Suprapubic skin (tissue), 4 donors: ENCODE data around the gene PDE4D.

Experiments
- EP300 ChIP-seq: sonication (generic); formaldehyde crosslinking; IDR thresholded peaks from one replicate; pipeline ENCODE4 v1.6.1; 2017; ENCODE audit warnings: antibody characterized with exemption
- POLR2A ChIP-seq, 2 donors: fragments of 450-650 bp; IDR thresholded peaks; one replicate each; pipeline ENCODE4 v1.6.1; 2017; ENCODE audit warnings: antibody characterized with exemption in 2 of 2, mild to moderate bottlenecking in 2 of 2, moderate library complexity in 2 of 2
- POLR2AphosphoS5 ChIP-seq, 3 donors: sonication (generic); formaldehyde crosslinking; IDR thresholded peaks; one replicate each; pipeline ENCODE4 v1.6.1; 2017; ENCODE audit warnings: antibody characterized with exemption in 3 of 3
- TF ChIP-seq, protein P1 (sequence below), 2 donors: fragments of 200-600 bp in 1 of 2; fragments of 450-650 bp in 1 of 2; sonication (generic) in 1 of 2; IDR thresholded peaks; one replicate each; pipeline ENCODE4 v1.5.1; 2016 to 2019; ENCODE audit warnings: antibody characterized with exemption in 2 of 2, mild to moderate bottlenecking in 1 of 2, moderate library complexity in 1 of 2

DNA sequence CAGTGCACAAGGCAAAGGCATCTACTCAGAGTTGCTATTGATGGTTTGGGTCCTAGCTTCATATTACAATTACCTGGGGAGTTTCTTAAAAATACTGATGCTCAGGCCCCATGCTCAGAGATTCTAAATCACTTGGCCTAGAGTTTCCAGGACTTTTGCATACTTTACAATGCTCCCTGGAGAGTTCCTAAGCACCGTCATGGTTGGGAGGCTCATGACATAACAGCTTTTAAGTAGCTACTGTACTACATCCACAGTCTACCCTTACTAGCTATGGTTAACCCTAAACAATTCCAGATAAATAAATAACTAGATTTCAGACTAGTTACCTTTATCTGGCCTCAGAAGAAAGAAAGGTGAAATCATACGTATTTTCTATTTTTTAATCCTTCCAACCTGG is 414.4 kb downstream of the PDE4D start:
- TF ChIP-seq EP300 (no peak), POLR2A (IDR thresholded peaks at IDR 0.05) (no peak), POLR2AphosphoS5 (IDR thresholded peaks at IDR 0.05) (no peak)
- TF ChIP-seq, protein P1, sequence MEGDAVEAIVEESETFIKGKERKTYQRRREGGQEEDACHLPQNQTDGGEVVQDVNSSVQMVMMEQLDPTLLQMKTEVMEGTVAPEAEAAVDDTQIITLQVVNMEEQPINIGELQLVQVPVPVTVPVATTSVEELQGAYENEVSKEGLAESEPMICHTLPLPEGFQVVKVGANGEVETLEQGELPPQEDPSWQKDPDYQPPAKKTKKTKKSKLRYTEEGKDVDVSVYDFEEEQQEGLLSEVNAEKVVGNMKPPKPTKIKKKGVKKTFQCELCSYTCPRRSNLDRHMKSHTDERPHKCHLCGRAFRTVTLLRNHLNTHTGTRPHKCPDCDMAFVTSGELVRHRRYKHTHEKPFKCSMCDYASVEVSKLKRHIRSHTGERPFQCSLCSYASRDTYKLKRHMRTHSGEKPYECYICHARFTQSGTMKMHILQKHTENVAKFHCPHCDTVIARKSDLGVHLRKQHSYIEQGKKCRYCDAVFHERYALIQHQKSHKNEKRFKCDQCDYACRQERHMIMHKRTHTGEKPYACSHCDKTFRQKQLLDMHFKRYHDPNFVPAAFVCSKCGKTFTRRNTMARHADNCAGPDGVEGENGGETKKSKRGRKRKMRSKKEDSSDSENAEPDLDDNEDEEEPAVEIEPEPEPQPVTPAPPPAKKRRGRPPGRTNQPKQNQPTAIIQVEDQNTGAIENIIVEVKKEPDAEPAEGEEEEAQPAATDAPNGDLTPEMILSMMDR (IDR thresholded peaks at IDR 0.05): no peak
